Upper lobe of right lung (tissue), 1 donor: ENCODE results near the gene PRR14L. TPM values are rescaled to one million over a fixed set of nuclear protein-coding genes. Genes with fewer than 3 reads are reported as not detected.

Experiments used
- ATAC-seq: fragments of 200-7000 bp; cut with Tn5 transposase; one replicate; pipeline ENCODE4 v1.9.1; 2020; ENCODE audit warnings: mild to moderate bottlenecking, moderate library complexity
- DNase-seq: peaks from one replicate; pipeline ENCODE4 v3.0.0-alpha.2; 2020
- H3K27ac ChIP-seq: fragments of 200-600 bp; one replicate; pipeline ENCODE4 v1.8.0; 2022
- H3K27me3 ChIP-seq: fragments of 200-600 bp; one replicate; pipeline ENCODE4 v1.8.0; 2022; ENCODE audit warnings: mild to moderate bottlenecking
- H3K36me3 ChIP-seq: fragments of 200-600 bp; one replicate; pipeline ENCODE4 v1.8.0; 2022
- H3K4me1 ChIP-seq: fragments of 200-600 bp; one replicate; pipeline ENCODE4 v1.8.0; 2022
- H3K4me3 ChIP-seq: fragments of 200-600 bp; one replicate; pipeline ENCODE4 v1.8.0; 2022; ENCODE audit warnings: mild to moderate bottlenecking
- H3K9me3 ChIP-seq: fragments of 200-600 bp; one replicate; pipeline ENCODE4 v1.8.0; 2022
- intact Hi-C: fragments of 100-400 bp; cut with DNase I; formaldehyde crosslinking; loops from one replicate; pipeline ENCODE4 v1.11.0; 2022
- total RNA-seq: library from RNA; stranded (reverse); fragmentation: NEBNext Ultra II Directional; extraction: Animal tissue kit (Norgen Biotek cat#: 25700); gene quantifications from one replicate; pipeline ENCODE4 v1.2.1, GENCODE V29; 2021
- TF ChIP-seq, protein P1 (sequence below): fragments of 200-600 bp; IDR thresholded peaks from one replicate; pipeline ENCODE4 v1.8.0; 2022; ENCODE audit warnings: antibody characterized with exemption
- donor health status: DM: no; HTN: yes; CAD: no; lungs with severe emphysema.

Gene PRR14L
- total RNA-seq, 1 donor from 2014 or later: 53.3 TPM

DNA sequence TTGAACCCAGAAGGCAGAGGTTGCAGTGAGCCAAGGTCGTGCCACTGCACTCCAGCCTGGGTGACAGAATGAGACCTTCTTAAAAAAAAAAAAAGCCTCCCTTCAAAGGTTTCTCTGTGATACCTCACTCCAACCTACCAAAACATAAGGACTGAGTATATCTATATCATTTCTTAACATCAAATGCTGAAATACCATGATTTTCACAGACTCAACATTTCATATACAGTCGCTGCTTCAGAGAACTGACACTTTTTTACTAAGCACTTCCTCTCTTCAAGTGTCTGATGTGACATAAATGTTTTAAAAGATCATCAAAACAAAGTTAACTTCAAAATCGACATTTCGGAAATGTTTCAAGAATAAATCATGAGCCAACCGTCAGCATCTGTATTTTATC is 12.0 kb downstream of the PRR14L start:
- H3K36me3 ChIP-seq: peaks cover 22% of the 10 kb centered on the region
- H3K9me3 ChIP-seq: no peaks in the 10 kb centered on the region

GRCh38 chr22:31736458-31736857 is 13.5 kb downstream of the PRR14L start:
- Histone ChIP-seq H3K36me3 (peaks cover 22% of the 10 kb centered on the region), H3K4me1 (peaks cover 13% of the 10 kb centered on the region), H3K27ac (no peak overlapping the region), H3K27me3 (no peaks in the 10 kb centered on the region), H3K4me3 (no peak overlapping the region), H3K9me3 (no peaks in the 10 kb centered on the region)
- DNase-seq (no peak), ATAC-seq (no peak)
- TF ChIP-seq, protein P1, sequence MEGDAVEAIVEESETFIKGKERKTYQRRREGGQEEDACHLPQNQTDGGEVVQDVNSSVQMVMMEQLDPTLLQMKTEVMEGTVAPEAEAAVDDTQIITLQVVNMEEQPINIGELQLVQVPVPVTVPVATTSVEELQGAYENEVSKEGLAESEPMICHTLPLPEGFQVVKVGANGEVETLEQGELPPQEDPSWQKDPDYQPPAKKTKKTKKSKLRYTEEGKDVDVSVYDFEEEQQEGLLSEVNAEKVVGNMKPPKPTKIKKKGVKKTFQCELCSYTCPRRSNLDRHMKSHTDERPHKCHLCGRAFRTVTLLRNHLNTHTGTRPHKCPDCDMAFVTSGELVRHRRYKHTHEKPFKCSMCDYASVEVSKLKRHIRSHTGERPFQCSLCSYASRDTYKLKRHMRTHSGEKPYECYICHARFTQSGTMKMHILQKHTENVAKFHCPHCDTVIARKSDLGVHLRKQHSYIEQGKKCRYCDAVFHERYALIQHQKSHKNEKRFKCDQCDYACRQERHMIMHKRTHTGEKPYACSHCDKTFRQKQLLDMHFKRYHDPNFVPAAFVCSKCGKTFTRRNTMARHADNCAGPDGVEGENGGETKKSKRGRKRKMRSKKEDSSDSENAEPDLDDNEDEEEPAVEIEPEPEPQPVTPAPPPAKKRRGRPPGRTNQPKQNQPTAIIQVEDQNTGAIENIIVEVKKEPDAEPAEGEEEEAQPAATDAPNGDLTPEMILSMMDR: no peak
- intact Hi-C loops: no loop called here

More for the DNA sequence above, 12.0 kb downstream of the PRR14L start:
- intact Hi-C loops: no loop called here
- Histone ChIP-seq H3K27ac (no peak overlapping the region), H3K4me3 (no peak overlapping the region), H3K4me1 (peaks cover 13% of the 10 kb centered on the region), H3K27me3 (no peaks in the 10 kb centered on the region)
- ATAC-seq (no peak), DNase-seq (no peak)
- TF ChIP-seq, protein P1: no peak

DNA sequence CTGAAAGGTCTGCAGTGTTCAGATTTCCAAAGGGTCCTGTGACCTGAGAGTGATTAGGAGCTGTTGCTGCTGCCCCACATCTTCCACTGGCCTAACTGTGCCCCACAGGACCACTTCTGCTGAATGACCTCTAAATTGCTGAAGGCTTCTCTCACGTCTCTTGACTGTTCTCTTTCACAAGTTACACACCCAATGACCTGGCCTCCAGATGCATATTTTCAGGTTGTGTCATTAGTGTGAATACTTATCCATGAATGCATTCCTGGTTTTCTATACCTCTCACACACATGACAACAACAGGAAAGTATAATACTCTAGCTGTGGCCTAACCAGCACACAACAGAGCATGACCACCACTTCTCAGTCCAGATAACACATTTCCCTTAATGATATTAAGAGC is 15.4 kb downstream of the PRR14L start:
- no peaks in the 10 kb centered on the region for H3K27me3 ChIP-seq

DNA sequence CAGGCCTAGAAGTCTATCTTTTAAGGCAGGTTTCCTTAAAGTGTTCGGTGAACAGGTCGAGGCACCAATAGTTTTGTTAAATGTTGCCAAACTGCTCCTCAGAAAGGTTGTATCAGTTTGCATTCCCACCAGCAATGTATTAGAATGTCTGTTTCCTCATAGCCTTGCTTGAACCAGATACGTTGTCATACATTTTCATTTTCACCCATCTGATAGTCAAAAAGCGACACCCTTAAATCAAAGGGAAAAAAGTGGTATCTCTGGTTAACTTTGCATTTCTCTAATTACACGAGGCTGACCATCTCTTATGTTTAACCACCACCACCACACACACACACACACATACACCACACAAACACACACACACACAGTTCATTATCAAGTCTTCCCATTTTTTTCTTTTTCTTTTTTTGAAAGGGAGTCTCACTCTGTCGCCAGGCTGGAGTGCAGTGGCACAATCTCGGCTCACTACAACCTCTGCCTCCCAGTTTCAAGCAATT is 16.3 kb downstream of the PRR14L start:
- no peaks in the 10 kb centered on the region for H3K9me3 ChIP-seq
- no peak overlapping the region for H3K4me3 ChIP-seq
- H3K27ac ChIP-seq: no peak overlapping the region
- TF ChIP-seq, protein P1: no peak
- H3K4me1 ChIP-seq: peaks cover 3% of the 10 kb centered on the region
- intact Hi-C loops: no loop called here
- H3K27me3 ChIP-seq: no peaks in the 10 kb centered on the region
- DNase-seq: no peak
- no peak for ATAC-seq
- H3K36me3 ChIP-seq: peaks cover 21% of the 10 kb centered on the region

More for the DNA sequence above, 15.4 kb downstream of the PRR14L start:
- no peak for ATAC-seq
- H3K4me1 ChIP-seq: peaks cover 10% of the 10 kb centered on the region
- no peak overlapping the region for H3K4me3 ChIP-seq
- TF ChIP-seq, protein P1: no peak
- H3K27ac ChIP-seq: no peak overlapping the region
- no peak for DNase-seq
- peaks cover 22% of the 10 kb centered on the region for H3K36me3 ChIP-seq
- intact Hi-C loops: no loop called here
- no peaks in the 10 kb centered on the region for H3K9me3 ChIP-seq

- Histone ChIP-seq H3K9me3 (no peaks in the 10 kb centered on the region), H3K4me3 (no peak overlapping the region), H3K27ac (no peak overlapping the region), H3K27me3 (no peaks in the 10 kb centered on the region), H3K36me3 (peaks cover 7% of the 10 kb centered on the region), H3K4me1 (peaks cover 3% of the 10 kb centered on the region)
- DNase-seq (no peak), ATAC-seq (no peak)
- TF ChIP-seq, protein P1: no peak
- intact Hi-C loops: no loop called here
Measured at GRCh38 chr22:31732089-31732829, 17.7 kb downstream of the PRR14L start.
